ENCODE results near the gene CHD9. TPM values are rescaled to one million over a fixed set of nuclear protein-coding genes. Genes with fewer than 3 reads are reported as not detected.
A peak's percentile ranks its signal among the peaks of the same experiment; 100 is the strongest.

Gene CHD9
- polyA plus RNA-seq, 2 donors = 9.2 to 11.1 TPM

DNA sequence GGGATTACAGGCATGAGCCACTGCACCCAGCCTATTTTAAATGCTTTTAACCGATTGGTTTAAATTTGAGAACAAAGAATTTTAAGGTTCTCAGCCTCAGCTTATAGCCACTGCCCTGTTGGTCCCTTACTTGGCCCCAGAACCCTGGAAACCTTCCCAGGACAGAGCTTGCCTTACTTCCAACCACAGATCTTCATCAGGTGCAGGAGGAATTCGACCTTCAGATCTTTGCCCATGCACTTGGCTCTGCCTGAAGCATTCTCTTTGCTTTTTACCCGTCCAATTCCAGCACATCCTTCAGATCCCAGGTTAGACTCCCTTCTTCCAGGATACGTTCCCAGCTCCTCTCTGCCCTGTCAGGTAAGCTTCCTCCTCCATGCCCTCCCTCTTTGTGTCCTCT is 27.7 kb downstream of the CHD9 start:
- Histone ChIP-seq H3K27me3 (ENCODE audit: control insufficient read depth in 1 of 2, insufficient read depth in 2 of 2, low read length in 2 of 2) (no peaks in the 10 kb centered on the region), H3K4me3 (ENCODE audit: low read depth in 1 of 2, low read length in 2 of 2) (no peak overlapping the region), H3K36me3 (ENCODE audit: control insufficient read depth in 2 of 2, insufficient read depth in 2 of 2, low read length in 1 of 2) (no peaks in the 10 kb centered on the region), H3K4me1 (ENCODE audit: control insufficient read depth in 2 of 2, insufficient read depth in 2 of 2, low read length in 1 of 2) (peaks cover 5 to 26% of the 10 kb centered on the region in 2 donors), H3K27ac (ENCODE audit: low read depth in 2 of 2, low read length in 1 of 2) (peak overlapping the region; percentile 8 to 36), H3K9me3 (ENCODE audit: control insufficient read depth in 2 of 2, insufficient read depth in 1 of 2, low read depth in 1 of 2, low read length in 1 of 2) (no peaks in the 10 kb centered on the region)
- 68 to 73% methylated on average over 4 of the region's 4 CpGs for WGBS, 2 donors

DNA sequence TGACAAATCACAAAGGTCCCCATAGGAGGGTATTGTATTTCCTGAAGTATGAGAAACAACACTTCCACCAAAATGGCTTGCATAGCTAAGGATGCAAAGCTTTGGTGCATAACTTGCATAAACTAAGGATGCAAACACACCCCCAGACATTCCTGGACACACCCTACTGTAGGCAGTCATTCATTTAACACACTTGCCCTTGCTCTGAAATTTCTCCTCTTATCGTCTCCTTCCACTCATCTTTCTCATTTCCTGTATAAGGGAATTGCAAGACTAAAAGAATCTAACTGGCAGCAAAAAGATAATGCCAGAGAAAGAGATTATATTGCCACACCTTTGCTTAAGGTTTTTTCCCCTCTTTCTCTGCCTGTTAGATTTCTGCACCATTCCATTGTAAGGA is 28.3 kb downstream of the CHD9 start:
- Histone ChIP-seq H3K4me3 (ENCODE audit: low read depth in 1 of 2, low read length in 2 of 2) (no peak overlapping the region), H3K27me3 (ENCODE audit: control insufficient read depth in 1 of 2, insufficient read depth in 2 of 2, low read length in 2 of 2) (no peaks in the 10 kb centered on the region), H3K4me1 (ENCODE audit: control insufficient read depth in 2 of 2, insufficient read depth in 2 of 2, low read length in 1 of 2) (peaks cover 5 to 26% of the 10 kb centered on the region in 2 donors), H3K27ac (ENCODE audit: low read depth in 2 of 2, low read length in 1 of 2) (peak overlapping the region in 1 of 2 donors; percentile 36), H3K9me3 (ENCODE audit: control insufficient read depth in 2 of 2, insufficient read depth in 1 of 2, low read depth in 1 of 2, low read length in 1 of 2) (no peaks in the 10 kb centered on the region), H3K36me3 (ENCODE audit: control insufficient read depth in 2 of 2, insufficient read depth in 2 of 2, low read length in 1 of 2) (no peaks in the 10 kb centered on the region)
- WGBS, 2 donors = 53 to 79% methylated on average over 1 of the region's 1 CpG

DNA sequence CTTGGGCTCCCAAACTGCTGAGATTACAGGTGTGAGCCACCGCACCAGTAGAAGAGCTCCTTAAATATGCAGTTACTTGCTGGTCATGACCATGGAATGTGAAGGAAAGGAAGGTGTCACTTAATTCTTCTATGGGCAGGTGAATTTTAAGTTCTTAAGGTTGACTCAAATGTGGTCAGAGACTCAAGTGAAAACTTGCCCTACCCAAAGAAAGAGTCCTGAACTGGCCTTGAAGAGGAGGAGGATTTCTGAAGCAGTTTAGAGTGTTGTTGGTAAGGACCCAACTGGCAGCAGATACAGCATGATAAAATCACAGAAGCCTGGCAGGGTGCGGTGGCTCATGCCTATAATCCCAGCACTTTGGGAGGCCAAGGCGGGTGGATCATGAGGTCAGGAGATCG is 29.4 kb downstream of the CHD9 start:
- H3K9me3 ChIP-seq (ENCODE audit: control insufficient read depth in 2 of 2, insufficient read depth in 1 of 2, low read depth in 1 of 2, low read length in 1 of 2) = no peaks in the 10 kb centered on the region
- H3K36me3 ChIP-seq (ENCODE audit: control insufficient read depth in 2 of 2, insufficient read depth in 2 of 2, low read length in 1 of 2) = no peaks in the 10 kb centered on the region
- H3K27me3 ChIP-seq (ENCODE audit: control insufficient read depth in 1 of 2, insufficient read depth in 2 of 2, low read length in 2 of 2) = no peaks in the 10 kb centered on the region
- H3K27ac ChIP-seq (ENCODE audit: low read depth in 2 of 2, low read length in 1 of 2) = peak overlapping the region; percentile 91 to 92
- WGBS, 2 donors = 50 to 73% methylated on average over 4 of the region's 4 CpGs
- H3K4me3 ChIP-seq (ENCODE audit: low read depth in 1 of 2, low read length in 2 of 2) = no peak overlapping the region
- peaks cover 5 to 18% of the 10 kb centered on the region in 2 donors for H3K4me1 ChIP-seq (ENCODE audit: control insufficient read depth in 2 of 2, insufficient read depth in 2 of 2, low read length in 1 of 2)

DNA sequence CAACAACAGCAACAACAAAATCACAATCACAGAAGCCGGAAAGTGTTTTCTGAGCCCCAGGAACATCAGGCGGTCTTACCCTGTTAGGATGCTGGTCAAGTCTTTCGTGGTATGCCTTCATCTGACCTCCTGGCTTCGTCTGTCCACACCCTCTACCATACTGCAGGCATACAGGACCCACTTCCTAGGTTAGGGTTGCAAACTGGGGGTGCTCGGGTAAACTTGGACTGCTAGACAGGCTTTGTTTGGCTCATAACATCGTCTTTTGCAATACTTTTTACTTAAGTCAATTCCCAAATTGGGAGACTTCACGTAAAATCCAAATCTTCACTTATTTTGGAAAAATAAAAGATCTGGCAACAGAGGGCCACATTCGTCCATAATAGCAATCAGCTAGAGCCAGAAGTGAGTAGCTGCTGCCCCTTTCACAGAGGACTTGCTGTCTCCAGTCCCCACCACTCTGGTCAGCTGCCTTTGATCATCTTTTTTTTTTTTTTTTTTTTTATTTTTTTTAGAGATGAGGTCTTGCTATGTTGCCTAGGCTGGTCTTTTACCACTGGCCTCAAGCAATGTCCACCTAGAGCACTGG is 30.0 kb downstream of the CHD9 start:
- Histone ChIP-seq H3K9me3 (ENCODE audit: control insufficient read depth in 2 of 2, insufficient read depth in 1 of 2, low read depth in 1 of 2, low read length in 1 of 2) (no peaks in the 10 kb centered on the region), H3K4me1 (ENCODE audit: control insufficient read depth in 2 of 2, insufficient read depth in 2 of 2, low read length in 1 of 2) (peaks cover 5 to 19% of the 10 kb centered on the region in 2 donors), H3K4me3 (ENCODE audit: low read depth in 1 of 2, low read length in 2 of 2) (no peak overlapping the region), H3K27me3 (ENCODE audit: control insufficient read depth in 1 of 2, insufficient read depth in 2 of 2, low read length in 2 of 2) (no peaks in the 10 kb centered on the region), H3K27ac (ENCODE audit: low read depth in 2 of 2, low read length in 1 of 2) (peak overlapping the region; percentile 91 to 92), H3K36me3 (ENCODE audit: control insufficient read depth in 2 of 2, insufficient read depth in 2 of 2, low read length in 1 of 2) (no peaks in the 10 kb centered on the region)
- WGBS, 2 donors = 74 to 80% methylated on average over 8 of the region's 8 CpGs

DNA sequence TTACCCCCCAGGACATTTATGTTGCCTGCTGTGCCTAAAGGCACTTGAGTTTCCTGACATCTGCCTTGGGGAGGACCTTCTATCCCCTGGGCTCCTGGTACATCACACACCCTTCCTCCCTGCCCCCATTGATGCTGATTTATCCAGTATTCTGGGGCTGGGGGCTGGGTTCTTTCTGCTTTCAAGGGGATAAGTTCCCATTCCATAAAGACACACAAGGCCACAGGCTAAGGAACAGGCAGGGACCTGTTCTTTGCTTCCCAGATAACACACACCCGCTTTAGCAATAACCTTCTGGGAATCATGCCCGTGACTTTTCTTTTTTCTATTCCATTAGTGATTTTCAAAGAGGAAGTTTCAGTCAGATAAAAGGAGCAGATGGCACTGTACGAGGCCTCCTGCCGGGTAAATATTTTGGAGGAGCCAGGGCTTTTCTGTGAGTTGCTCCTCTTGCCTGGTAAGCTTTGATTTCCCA is 30.6 kb downstream of the CHD9 start:
- no peaks in the 10 kb centered on the region for H3K27me3 ChIP-seq (ENCODE audit: control insufficient read depth in 1 of 2, insufficient read depth in 2 of 2, low read length in 2 of 2)
- H3K4me1 ChIP-seq (ENCODE audit: control insufficient read depth in 2 of 2, insufficient read depth in 2 of 2, low read length in 1 of 2) = peaks cover 5 to 22% of the 10 kb centered on the region in 2 donors
- H3K36me3 ChIP-seq (ENCODE audit: control insufficient read depth in 2 of 2, insufficient read depth in 2 of 2, low read length in 1 of 2) = no peaks in the 10 kb centered on the region
- peak overlapping the region; percentile 91 to 92 for H3K27ac ChIP-seq (ENCODE audit: low read depth in 2 of 2, low read length in 1 of 2)
- WGBS, 2 donors = 28 to 29% methylated on average over 4 of the region's 4 CpGs
- no peaks in the 10 kb centered on the region for H3K9me3 ChIP-seq (ENCODE audit: control insufficient read depth in 2 of 2, insufficient read depth in 1 of 2, low read depth in 1 of 2, low read length in 1 of 2)
- no peak overlapping the region for H3K4me3 ChIP-seq (ENCODE audit: low read depth in 1 of 2, low read length in 2 of 2)

DNA sequence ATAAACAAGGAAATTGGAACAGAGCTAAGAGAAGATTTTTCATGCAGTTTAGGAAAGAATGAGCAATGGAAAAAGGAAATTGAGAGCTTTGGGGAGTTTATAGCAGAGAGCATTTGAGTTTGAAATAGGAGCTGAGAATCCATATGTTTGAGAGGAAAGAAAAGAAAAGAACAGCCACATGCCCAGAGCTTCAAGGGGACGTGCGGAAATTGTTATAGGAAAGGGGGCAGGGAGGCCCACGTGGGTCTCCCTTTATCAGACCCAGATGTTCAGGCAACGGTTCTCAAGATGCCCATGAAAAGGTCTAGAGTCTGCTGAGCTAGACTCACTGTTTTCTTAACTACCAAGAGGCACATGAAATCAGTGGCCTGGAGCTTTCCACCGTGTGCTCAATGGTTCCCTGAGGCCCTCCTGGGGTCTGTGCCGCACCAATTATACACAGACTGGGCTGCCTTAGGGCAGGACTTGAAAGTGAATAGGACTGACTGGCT is 31.2 kb downstream of the CHD9 start:
- Histone ChIP-seq H3K9me3 (ENCODE audit: control insufficient read depth in 2 of 2, insufficient read depth in 1 of 2, low read depth in 1 of 2, low read length in 1 of 2) (no peaks in the 10 kb centered on the region), H3K27me3 (ENCODE audit: control insufficient read depth in 1 of 2, insufficient read depth in 2 of 2, low read length in 2 of 2) (no peaks in the 10 kb centered on the region), H3K4me1 (ENCODE audit: control insufficient read depth in 2 of 2, insufficient read depth in 2 of 2, low read length in 1 of 2) (peaks cover 5 to 28% of the 10 kb centered on the region in 2 donors), H3K27ac (ENCODE audit: low read depth in 2 of 2, low read length in 1 of 2) (peak overlapping the region; percentile 91 to 92), H3K36me3 (ENCODE audit: control insufficient read depth in 2 of 2, insufficient read depth in 2 of 2, low read length in 1 of 2) (no peaks in the 10 kb centered on the region), H3K4me3 (ENCODE audit: low read depth in 1 of 2, low read length in 2 of 2) (no peak overlapping the region)
- WGBS, 2 donors = 27 to 43% methylated on average over 6 of the region's 6 CpGs

DNA sequence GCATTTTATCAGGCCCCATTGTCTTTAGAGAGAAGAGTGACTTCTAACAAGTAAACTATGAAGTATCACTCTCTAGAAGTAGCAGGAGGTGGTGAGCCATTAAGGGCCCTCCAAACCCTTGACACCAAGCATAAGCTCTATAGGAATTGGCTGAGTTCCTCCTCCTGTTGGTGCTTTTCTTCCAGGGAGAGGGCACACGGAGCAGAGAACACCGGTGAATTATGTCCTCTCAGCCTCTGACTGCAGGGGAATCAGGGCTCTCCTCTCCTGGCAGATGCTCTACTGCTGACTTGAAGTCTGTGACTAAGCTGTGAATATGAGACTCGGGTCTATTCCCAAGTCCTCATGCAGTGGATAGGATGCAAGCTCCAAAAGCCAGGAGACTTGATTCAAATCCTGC is 32.3 kb downstream of the CHD9 start:
- 52 to 54% methylated on average over 3 of the region's 3 CpGs for WGBS, 2 donors
- H3K4me3 ChIP-seq (ENCODE audit: low read depth in 1 of 2, low read length in 2 of 2) = no peak overlapping the region
- H3K27ac ChIP-seq (ENCODE audit: low read depth in 2 of 2, low read length in 1 of 2) = peak overlapping the region; percentile 12 to 36
- no peaks in the 10 kb centered on the region for H3K9me3 ChIP-seq (ENCODE audit: control insufficient read depth in 2 of 2, insufficient read depth in 1 of 2, low read depth in 1 of 2, low read length in 1 of 2)
- H3K36me3 ChIP-seq (ENCODE audit: control insufficient read depth in 2 of 2, insufficient read depth in 2 of 2, low read length in 1 of 2) = no peaks in the 10 kb centered on the region
- H3K4me1 ChIP-seq (ENCODE audit: control insufficient read depth in 2 of 2, insufficient read depth in 2 of 2, low read length in 1 of 2) = peaks cover 5 to 32% of the 10 kb centered on the region in 2 donors
- no peaks in the 10 kb centered on the region for H3K27me3 ChIP-seq (ENCODE audit: control insufficient read depth in 1 of 2, insufficient read depth in 2 of 2, low read length in 2 of 2)

DNA sequence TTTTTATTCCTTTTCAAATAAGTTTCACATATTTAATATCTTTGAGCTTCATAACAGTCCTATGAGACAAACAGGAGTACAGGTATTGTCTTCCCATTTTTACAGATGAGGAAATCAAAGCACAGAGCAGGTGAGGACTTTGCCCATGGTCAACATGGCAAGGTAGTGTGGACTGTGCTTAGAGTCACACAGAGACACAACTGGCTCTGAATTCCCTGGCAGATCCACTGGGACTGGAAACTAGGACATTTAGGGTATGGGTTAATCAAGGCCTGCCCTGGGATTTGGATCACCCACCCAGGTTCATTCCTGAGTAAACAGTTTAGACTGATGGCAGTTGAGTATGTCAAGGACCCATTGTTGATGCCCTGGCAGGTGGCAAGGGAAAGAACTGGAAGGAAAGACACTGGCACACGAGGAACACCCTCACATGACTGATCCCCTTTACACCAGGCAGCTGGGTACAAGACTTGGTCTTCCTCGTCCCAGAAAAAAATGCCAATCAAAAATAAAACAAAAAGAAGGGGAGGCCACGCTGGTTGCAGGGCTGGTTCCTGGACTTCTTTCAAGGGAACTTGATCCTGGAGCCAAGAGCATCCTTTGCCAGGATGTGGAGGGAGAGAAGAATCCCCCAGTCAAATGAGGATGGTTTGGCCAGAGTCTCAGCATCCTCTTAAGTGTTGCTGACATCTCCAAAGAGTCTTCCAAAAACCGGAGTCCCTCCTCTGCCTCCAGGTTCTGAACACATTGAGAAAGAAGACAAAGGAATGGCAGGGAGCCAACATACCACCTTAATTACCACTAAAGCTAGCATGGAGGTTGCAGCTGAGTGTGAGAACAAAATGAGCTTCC is 34.9 kb downstream of the CHD9 start:
- H3K27me3 ChIP-seq (ENCODE audit: control insufficient read depth in 1 of 2, insufficient read depth in 2 of 2, low read length in 2 of 2) = no peaks in the 10 kb centered on the region
- no peak overlapping the region for H3K4me3 ChIP-seq (ENCODE audit: low read depth in 1 of 2, low read length in 2 of 2)
- H3K36me3 ChIP-seq (ENCODE audit: control insufficient read depth in 2 of 2, insufficient read depth in 2 of 2, low read length in 1 of 2) = no peaks in the 10 kb centered on the region
- WGBS, 2 donors = 21 to 45% methylated on average over 4 of the region's 4 CpGs
- peak overlapping the region; percentile 59 to 67 for H3K27ac ChIP-seq (ENCODE audit: low read depth in 2 of 2, low read length in 1 of 2)
- H3K4me1 ChIP-seq (ENCODE audit: control insufficient read depth in 2 of 2, insufficient read depth in 2 of 2, low read length in 1 of 2) = peaks cover 9 to 42% of the 10 kb centered on the region in 2 donors
- no peaks in the 10 kb centered on the region for H3K9me3 ChIP-seq (ENCODE audit: control insufficient read depth in 2 of 2, insufficient read depth in 1 of 2, low read depth in 1 of 2, low read length in 1 of 2)

DNA sequence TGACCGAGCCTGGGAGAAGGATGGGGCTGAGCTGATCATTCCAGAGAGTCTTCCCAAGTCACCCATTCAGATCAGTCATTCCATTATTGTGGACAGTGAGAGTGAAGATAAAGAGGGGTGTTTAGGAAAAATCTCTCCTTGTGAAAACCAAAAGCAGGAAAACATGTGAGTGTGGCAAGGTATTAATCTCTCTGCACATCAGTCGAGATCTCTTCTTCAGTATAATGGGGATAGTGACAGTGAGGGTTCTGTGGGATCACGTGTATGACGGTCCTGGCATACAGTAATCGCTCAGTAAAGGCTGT is 35.4 kb downstream of the CHD9 start:
- peak overlapping the region; percentile 67 to 91 for H3K27ac ChIP-seq (ENCODE audit: low read depth in 2 of 2, low read length in 1 of 2)
- H3K27me3 ChIP-seq (ENCODE audit: control insufficient read depth in 1 of 2, insufficient read depth in 2 of 2, low read length in 2 of 2) = no peaks in the 10 kb centered on the region
- no peaks in the 10 kb centered on the region for H3K36me3 ChIP-seq (ENCODE audit: control insufficient read depth in 2 of 2, insufficient read depth in 2 of 2, low read length in 1 of 2)
- no peak overlapping the region for H3K4me3 ChIP-seq (ENCODE audit: low read depth in 1 of 2, low read length in 2 of 2)
- H3K4me1 ChIP-seq (ENCODE audit: control insufficient read depth in 2 of 2, insufficient read depth in 2 of 2, low read length in 1 of 2) = peaks cover 9 to 38% of the 10 kb centered on the region in 2 donors
- H3K9me3 ChIP-seq (ENCODE audit: control insufficient read depth in 2 of 2, insufficient read depth in 1 of 2, low read depth in 1 of 2, low read length in 1 of 2) = no peaks in the 10 kb centered on the region
- WGBS, 2 donors = 10 to 30% methylated on average over 5 of the region's 5 CpGs
